Anterior cingulate cortex (tissue), 58 donors: ENCODE measurements around the gene BIRC7.

ENCODE experiments used
- DNase-seq, 58 donors: peaks; one replicate each; lab custom pipeline; 2025; lab: John Stamatoyannopoulos, UW

Gene BIRC7

DNA sequence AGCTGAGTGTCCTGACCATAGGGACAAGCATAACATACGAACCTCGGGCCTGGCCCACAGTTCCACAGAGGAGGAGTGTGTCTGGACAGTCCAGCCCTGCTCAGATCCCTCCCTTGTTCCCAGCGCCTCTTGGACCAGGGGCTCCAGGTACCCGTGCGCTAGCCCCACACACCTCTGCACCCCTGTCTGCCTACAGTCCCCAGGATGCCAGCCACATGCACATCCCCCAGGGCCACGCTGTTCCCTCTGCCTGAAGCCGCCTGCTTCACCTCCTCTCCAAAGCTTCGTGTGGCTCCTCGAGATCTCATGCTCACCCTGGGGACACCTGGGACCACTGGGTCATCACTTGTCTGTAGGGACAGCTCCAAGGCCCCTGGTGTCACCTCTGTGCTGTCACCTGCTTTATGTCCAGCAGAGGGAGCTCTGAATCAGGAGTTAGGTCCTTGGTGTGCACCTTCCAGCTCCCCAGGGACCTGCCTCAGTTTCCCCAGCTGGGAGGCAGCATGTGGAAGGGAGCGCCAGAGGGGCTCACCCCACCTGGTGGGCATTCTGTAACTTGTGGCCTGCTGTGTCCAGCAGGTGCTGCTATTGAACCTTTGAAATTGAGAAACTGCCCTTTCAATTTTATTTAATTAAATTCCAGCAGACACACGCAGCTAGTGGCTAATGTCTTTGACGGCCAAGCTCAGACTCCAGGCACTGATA is 12.4 kb upstream of the BIRC7 start:
- peak in 20 of 58 donors; percentile 4 to 47 (median 17) for DNase-seq

DNA sequence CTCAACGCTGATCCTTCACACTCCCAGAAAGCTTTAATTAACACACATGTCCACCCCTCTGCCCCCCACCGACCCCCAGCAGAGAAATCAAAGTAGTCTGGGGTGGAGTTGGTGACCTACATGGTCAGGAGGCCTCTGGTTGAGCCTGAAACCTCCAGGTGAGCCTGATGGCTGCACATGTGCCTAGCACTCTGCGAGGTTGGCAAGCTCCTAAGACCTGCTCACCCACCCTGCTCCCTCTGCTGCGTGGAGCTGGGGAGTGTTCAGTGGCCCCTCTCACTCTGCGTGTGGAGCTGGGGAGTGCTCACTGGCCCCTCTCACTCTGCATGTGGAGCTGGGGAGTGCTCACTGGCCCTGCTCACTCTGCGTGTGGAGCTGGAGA is 11.9 kb upstream of the BIRC7 start:
- DNase-seq: no peak

DNA sequence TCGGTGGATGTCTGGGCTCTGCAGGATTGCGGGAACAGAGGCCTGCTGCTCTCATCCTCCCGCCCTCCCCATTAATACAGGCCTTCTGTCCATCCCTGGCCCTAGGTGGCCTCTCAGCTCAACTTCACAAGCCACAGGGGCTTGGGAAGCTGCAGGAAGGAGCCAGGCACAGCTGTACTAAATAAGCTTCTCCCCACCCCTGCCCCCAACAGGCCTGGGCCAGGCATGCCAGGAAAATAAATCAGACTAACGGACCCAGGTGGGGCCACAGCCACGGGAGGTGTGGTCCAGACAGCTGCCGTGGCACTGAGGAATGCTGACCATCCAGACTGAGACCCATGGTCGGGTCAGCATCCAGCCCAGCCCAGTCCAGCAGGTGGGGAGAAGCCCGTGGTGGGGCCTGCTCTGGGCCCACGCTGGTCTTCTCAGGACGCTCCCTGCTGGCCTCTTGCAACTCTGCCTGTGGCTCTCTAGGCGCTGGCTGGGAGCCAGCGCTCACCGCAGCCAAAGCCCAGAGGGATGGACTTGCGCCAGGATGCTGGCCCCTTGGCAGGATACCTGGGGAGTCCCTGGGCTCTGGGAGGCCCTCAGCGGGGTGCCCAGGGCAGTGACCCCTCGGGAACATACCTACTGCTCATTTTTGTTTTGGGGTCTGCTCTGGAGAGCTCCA is 11.2 kb upstream of the BIRC7 start:
- peak in 10 of 58 donors; percentile 7 to 48 (median 18) for DNase-seq

DNA sequence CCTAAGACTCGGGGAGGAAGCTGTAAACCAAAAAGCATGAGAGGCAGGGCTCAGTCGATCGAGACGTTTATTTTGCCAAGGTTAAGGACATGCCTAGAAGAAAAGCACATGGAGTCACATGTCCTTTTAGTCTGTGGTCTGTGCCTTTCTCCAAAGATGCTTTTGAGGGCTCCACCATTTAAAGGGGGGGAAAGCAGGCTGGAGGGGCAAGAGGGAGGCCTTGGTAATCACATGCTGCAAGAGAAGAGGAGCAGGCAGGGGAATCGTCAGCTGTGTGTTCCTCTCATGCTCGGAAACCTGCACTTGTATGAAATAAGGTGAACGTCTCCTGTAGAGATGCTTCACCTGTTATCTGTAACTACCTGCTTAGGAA is 10.6 kb upstream of the BIRC7 start:
- no peak for DNase-seq

DNA sequence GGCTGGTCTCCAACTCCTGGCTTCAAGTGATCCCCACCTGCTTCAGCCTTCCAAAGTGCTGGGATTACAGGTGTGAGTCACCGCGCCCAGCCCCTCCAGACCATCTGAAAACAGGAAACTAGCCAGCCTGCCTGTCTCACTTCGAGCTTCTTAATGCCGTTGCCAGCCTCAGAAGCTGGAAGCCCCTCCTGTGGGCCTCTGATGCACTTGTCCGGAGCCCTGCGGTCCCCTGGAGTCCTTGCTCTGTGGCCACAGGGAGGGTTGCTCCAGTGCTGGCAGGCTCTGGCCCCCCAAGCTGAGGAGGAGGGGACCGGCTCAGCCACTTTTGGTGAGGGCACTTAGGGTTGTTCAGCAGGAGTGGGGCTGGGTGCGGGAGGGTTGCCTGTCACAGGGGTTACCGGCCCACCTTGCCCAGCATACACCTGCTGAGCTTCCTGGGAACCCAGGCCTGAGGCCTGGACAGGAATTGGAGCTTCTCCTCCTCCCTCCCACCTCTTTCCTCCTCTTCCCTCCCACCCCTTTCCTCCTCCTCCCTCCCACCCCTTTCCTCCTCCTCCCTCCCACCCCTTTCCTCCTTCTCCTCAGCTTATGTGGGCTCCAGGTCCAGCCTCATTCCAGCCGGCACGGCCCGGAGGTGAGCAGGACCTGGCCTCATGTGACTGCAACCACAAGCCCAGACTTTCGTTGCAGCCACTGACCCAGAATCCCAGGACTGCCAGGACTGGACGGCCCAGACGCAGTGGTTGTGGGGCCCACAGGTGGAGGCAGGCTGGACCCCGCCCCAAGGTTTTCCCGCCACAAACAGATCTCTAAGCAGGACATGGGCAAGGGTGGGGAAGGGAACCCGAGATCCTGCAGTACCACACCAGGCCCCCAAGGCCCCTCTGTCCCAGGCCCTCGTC is 9.4 kb upstream of the BIRC7 start:
- no peak for DNase-seq

DNA sequence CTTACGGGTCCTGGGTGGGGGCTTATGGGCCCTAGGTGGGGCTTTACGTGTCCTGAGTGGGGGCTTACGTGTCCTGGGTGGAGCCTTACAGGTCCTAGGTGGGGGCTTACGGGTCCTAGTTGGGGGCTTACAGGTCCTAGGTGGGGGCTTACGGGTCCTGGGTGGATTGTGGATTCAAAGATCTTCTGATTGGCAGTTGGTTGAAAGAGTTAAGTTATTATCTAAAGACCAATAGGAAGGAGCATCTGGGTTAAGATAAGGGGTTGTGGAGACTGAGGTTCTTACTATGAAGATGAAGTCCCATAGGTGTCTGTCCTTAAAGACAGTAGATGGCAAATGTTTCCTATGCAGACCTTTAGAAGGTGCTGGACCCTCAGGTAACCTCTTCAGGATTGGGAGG is 8.4 kb upstream of the BIRC7 start:
- DNase-seq: no peak

DNA sequence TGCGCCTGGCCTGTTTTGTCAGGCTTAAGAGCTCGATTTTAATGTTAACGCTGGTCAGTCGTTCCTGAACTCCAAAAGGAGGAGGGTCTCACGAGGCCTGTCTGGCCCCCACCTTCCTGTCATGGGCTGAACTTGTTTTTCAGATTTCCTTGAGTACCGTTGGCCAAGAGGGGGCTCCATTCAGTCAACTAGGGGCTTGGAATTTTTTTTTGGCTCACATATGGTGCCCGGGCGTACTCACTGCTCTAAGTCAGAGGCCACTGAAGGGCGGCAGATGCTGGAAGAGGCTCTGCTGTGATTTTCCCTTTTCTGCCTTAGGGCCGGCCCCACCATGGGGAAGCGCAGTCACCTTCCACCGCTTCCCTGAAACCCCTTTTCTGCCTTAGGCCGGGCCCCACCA is 6.9 kb upstream of the BIRC7 start:
- no peak for DNase-seq

DNA sequence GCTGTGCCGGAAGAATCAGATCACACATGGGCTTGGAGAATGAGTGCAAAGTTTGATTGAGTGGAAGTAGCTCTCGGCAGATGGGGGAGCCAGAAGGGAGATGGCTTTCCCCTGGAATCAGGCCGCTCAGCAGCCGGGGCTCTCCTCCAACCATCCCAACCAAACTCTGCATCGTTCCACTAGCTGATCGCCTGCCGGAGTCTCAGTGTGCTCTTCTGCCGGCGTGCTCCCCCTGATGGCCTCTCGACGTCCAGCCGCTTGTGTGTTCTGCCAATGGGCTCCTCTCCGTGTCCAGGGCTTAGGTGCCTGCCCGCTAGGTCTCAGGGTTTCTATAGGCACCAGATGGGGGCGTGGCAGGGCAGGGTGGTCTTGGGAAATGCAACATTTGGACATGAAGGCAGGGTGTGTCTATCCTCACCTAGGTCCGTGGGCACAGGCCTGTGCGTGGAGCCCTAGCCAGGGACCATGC is 4.9 kb upstream of the BIRC7 start:
- DNase-seq: peak in 43 of 58 donors; percentile 12 to 72 (median 37)

DNA sequence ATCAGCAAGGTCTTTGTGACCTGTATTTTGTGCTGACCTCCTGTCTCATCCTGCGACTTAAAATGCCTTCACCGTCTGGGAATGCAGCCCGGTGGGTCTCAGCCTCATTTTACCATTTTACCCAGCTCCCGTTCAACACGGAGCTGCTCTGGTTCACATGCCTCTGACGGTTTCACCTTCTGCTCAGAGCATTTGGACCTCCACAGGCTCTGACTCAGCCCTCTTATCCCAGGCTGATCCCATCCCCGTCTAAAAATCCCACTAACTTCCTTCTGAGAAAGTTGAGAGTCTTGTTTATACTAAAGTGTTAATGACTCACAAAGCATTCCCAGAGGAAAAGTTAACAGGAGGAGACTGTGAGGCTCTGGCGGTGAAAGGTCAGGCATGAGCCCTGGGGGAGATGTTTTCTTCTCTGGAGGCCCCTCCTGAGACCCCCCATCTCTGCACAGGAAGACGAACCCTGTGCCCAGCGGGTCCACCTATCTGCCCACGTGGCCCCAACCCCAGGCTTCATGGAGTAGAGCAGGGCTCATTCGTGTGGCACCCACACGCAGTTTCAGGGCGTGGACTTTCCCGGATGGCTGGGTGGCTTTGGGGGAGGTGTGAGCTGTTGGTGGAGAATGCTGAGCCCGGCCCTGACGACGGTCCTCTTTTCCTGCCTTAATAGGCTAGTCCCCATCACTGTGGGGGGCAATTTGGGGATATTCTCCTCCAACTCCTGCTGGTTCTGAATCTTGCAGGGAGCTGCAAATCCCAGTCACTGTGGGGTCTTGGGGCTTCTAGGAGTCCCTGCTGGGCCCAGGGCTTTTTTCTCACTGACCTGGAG is 3.3 kb upstream of the BIRC7 start:
- no peak for DNase-seq

DNA sequence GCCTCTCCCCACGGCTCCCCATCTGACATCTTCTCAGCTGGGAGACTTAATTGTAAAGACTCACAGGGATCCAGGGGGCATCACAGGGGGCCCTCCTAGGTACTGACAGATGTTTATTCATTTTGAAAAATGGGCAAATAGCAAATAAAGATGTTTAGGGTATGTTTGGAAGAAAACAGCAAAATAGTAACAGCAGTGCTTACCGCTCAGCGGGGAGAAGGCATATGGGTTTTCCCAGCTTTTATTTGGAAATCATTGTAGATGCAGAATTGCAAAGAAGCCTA is 2.7 kb upstream of the BIRC7 start:
- DNase-seq: no peak

DNA sequence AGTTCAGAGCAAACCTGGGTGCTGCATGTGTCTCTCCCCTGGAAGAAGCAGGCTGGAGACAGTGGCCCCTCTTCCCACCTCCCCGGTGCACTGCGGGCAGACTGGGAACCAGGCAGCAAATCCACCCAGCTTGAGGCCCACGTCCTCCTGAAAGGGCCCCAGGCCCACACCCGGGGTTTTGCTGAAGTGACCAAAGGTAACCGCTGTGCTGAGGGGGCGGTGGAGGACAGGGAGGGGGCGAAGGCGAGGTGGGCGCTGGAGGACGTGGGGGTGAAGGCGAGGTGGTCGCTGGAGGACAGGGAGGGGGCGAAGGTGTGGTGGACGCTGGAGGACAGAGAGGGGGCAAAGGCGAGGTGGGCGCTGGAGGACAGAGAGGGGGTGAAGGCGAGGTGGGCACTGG is 1.8 kb upstream of the BIRC7 start:
- no peak for DNase-seq

DNA sequence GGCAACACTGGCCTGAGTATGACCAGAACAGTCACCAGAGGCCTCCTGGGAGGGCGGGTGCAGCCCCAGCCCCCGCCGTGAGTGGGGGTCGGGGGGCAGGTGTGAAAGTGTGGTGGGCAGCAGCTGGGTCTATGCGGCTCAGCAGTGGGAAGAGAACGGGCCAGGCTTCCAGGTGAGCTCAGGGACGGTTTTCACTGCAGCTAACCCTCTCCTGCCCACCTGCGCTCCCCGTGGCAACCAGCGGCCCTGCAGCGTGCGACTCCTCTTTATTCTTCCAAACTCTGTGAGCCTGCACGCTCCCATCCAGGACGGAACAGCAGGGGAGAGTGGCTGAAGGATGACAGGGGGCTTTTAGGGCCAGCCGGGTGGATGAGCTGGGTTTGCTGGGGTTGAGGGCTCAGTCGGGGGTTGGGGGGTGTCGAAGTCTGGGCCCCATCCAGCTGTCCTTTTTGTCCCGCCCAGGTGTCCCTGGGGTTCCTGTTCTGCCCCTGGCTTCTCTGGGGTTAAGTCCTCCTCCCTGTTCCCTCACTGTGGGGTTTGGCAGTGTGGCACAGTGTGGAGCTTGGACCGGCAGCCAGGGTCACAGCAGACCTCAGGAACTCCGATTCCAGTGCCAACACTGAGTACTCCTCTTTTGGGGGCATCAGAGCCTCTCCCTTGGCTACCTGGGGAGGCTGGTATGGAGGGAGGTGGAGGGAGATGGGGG is 859 bp upstream of the BIRC7 start:
- no peak for DNase-seq

DNA sequence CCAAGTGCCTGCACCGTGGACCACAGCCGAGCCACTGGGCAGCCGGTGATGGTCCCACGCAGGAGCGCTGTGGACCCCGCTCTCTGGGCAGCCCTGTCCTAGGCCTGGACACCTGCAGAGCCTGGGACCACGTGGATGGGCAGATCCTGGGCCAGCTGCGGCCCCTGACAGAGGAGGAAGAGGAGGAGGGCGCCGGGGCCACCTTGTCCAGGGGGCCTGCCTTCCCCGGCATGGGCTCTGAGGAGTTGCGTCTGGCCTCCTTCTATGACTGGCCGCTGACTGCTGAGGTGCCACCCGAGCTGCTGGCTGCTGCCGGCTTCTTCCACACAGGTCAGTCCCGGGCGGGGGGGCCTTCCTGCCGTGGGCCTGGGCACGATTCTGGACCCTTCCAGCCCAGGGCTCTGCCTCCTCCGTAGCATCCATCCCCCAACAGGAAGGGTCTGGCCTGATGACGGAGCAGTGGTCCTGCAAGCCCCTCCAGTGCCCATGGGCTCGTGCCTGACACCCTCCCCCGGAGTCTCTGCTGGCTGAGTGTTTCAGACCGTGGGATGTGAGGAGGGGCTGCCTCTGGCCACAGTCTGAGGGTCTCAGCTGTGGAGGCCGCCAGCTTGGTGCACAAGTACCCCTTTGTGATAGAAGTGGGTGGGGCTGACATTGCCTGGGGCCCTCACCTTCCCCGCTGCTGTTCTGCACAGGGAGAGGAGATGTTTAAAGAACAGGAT is 572 bp downstream of the BIRC7 start:
- DNase-seq: no peak

DNA sequence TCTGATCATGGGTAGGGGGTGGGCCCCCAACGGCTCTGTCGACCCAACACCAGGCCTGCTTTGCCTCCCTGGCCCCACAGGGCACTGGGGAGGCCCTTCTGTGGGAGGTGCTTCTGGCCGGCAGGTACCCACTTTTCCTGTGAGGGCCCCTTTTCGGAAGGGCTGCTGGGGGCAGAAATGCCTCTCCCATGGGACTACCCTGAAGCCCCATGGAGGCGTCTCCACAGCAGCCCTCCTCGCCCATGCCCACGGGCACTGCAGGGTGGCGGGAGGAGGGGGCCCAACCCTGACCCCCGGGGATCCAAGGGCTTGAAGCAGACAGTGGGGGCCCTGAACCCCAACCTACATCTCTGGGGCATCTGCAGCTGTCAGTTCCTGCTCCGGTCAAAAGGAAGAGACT is 2.3 kb downstream of the BIRC7 start:
- DNase-seq: no peak

DNA sequence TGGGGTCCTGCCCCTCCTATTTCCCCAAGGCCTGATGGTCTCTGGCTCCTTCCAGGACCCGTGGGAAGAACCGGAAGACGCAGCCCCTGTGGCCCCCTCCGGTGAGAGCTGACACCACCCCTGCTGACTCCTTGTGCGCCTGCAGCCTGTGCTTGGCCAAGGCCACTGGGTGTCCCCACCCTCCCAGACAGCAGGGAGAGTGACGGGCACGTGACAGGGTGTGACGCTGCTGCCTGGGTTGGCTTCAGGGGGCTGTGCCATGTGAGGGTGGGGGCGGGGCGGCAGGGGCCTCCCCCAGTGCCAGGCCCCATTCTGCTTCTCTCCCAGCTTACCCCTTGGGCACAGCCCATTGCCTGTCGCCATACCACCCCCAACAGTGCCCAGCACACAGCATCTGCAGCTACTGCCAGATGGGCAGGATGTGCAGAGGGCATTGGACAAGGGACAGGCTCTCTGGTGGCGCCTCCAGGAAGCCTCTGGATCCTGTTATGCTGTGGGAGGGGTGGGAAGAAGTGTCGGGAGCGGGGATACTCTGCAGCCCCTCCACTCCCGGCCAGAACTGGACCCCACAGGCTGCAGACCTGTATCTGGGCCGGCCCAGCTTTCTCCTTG is 2.9 kb downstream of the BIRC7 start:
- DNase-seq: peak in 30 of 58 donors; percentile 12 to 57 (median 26)

DNA sequence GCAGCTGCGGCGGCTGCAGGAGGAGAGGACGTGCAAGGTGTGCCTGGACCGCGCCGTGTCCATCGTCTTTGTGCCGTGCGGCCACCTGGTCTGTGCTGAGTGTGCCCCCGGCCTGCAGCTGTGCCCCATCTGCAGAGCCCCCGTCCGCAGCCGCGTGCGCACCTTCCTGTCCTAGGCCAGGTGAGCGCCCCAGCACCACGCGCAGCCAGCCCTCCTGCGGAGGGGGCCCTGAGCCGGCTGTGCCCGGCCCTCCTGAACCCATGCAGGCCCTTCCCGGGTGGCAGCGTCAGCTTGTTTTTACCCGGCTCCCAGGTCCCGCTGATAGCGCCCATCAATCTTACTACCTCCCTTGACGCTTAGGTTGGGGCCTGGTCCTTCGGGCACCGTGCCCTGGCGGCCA is 3.7 kb downstream of the BIRC7 start:
- DNase-seq: no peak

DNA sequence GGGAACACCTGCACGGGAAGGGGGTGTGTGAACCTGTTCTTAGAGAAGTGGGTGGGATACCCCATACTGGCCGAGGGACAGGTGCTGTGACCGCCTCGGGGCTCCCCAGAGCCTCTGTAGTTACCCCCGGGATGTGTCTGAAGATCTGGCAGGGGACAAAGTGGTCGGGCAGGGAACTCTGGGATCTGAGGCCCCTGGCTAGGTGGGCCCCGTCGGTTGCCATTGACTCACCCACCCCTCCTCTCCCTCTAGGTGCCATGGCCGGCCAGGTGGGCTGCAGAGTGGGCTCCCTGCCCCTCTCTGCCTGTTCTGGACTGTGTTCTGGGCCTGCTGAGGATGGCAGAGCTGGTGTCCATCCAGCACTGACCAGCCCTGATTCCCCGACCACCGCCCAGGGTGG is 4.3 kb downstream of the BIRC7 start:
- no peak for DNase-seq

DNA sequence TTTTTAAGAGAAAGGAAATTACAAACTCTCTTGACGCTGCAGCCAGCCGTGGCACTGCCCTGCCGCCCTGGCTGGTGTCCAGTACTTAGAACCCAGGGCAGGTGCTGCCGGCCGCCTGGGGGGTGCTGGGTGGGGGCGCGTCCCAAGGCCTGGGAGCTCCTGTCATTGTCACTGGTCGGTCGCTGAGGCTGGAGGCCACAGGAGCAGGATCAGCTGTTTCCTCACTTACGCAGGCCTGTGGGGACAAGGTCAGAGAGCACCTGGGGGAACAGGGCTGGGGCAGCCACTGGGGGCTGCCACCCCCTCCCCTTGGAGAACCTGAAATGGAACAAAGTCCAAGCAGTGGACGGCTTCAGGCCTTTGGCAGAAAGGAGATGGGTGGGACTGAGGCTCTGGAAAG is 5.6 kb downstream of the BIRC7 start:
- DNase-seq: no peak

DNA sequence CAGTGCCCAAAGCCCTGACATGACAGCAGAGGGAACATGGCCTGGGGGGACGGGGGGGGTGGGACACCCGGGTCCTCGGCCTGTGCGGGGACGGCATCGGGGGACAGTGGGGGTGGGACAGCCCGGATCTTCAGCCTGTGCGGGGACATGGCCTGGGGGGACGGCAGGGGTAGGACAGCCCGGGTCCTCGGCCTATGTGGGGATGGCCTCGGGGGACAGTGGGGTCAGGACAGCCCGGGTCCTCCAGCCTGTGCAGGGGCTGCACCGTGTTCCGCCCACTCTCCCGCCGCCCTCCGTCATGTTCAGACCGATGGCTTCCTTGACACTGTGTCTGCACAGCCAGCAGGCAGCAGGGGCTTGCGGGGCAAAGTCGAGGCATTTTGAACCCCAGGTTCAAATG is 7.0 kb downstream of the BIRC7 start:
- DNase-seq: no peak
